NCI-H82 treated with DMSO at 0.1 percent for 48 hours (cell line): Measurements from ENCODE around the gene AP5S1.
"Not testable (repeated sequence)": the region's sequence is repeated elsewhere in the genome, so short reads cannot be mapped to it uniquely, and the experiment has no call there.

Experiments
- DNase-seq: peaks from one replicate; lab custom pipeline; 2025; ENCODE audit not compliant: unreplicated experiment; lab: John Stamatoyannopoulos, UW

The AP5S1 gene

DNA sequence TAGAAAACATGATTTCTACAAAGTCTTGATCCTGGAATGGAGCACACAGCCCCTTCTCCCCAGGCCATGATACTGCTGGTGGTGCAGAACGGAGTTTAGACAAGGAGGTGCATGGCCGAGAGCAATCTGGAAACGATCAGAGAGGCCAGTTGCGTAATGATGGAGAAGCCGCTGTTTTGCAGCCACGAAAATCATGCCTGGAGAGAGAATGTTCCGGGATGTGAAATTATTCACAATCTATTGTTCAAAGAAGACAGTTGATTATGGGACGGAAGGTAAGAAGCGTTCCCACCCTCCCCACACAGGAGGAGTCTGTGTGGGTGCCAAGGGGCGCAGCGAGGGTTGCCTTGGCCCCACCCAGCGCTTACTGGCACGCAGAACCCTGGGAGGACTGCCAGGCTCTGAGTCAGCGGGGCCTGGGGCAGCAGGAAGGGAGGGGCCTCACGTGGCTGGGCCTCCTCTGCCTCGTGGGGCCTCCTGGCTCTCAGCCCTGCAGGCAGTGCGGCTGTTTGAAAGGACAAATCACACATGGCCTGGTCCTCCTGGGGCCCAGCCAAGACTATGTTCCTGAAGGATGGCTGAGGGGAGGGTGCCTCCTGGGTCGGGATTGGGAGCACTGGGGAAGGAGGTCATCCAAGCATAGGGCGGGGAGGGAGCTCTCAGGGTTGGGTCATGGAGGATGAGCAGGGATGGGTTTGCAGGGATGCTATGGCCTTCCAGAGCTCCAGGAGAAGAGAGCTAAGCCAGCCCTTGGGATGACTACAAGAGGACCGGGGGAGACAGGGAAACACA is 8.7 kb upstream of the AP5S1 start:
- DNase-seq: no peak

DNA sequence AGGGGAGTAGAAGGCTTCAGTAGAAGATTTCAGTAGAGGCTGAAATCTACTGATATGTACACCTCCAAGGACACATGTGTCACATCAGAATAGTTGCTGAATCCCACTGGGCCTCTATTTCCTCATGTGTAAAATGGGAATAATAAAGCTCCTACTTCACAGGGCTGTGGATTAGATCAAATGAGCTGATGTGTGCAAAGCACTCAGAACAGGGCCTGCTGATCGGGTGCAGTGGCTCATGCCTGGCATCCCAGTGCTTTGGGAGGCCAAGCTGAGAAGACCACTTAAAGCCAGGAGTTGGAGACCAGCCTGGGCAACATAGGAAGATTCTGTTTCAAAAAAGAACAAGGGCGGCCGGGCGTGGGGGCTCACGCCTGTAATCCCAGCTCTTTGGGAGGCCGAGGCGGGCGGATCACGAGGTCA is 8.1 kb upstream of the AP5S1 start:
- no peak for DNase-seq

DNA sequence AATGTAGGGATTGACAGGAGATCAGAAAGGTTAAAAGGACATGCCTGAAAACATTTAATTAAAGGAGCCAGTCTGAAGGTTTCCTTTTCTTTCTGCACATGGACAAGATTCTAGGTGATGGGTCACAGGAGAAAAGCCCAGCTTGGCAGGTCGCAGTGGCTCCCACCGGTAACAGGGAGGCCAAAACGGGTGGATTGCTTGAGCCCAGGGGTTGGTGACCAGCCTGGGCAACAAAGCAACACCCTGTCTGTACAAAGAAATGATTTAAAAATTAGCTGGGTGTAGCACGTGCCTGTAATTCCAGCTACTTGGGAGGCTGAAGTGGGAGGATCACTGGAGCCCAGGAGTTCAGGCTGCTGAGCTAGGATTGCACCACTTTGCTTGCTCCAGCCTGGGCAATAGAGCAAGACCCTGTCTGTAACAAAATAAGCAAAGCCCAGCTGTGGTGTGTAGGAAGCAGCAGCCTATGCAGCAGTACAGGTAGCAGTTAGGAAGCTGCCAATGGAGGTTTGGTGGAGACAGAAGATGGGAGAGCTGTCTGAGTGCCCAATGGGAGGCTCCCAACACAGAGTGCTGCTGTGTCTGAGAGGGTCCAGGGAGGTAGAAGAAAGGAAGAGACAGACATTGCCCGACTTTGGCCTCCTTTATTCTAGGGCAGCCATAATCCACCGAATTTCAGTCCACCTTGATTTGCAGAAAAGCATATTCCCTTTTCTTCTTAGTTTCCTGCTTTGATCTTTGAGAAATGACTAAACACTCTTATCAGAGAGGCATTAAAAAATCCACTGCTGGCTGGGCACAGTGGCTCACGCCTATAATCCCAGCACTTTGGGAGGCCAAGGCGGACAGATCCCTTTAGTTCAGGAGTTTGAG is 7.1 kb upstream of the AP5S1 start:
- no peak for DNase-seq

DNA sequence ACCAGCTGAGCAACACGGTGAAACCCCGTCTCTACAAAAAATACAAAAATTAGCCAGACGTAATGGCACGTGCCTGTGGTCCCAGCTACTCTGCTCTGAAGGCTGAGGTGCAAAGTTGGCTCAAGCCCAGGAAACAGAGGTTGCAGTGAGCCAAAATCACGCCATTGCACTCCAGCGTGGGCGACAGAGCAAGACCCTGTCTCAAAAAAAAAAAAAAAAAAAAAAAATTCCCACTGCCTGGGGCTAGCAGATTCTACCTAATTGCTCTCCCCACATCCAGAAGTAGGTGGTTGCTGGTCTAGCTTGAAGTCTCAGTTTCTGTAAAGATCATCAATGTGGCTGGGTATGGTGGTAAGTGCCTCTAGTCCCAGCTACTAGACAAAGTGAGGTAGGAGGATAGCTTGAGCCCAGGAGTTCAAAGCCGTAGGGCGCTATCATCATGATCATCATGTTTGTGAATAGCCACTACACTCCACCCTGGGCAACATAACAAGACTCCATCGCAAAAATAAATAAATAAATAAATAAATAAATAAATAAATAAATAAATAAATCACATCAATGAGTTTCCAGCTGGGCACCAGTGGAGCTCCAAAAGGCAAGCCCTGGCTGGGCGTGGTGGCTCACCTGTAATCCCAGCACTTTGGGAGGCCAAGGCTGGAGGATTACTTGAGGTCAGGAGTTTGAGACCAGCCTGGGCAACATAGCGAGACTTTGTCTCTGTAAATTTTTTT is 6.3 kb upstream of the AP5S1 start:
- DNase-seq: no peak

DNA sequence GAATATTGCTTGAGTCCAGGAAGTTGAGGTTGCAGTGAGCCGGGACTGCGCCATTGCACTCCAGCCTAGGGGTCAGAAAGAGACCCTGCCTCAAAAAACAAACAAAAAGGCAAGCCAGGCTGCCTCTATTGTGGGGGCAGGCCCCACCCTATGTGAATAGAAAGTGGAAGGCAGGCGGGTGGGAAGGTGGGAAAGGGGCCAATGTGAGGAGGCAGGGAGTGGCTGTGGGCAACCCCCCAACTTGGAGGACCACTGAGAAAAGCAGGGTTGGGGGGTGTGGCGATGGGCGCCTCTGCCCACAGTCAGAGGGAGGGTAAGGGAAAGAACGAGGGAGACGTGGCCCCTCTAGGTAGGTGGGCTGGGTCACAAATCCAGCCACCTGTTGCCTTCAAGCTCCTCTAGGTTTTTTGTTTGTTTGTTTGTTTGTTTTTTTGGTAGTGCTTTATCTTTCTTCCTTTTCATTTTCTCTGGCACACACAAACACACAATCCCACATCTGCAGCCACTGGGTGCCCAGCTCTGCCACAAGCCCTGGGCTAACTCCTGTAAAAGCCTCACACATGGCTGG is 5.3 kb upstream of the AP5S1 start:
- no peak for DNase-seq

DNA sequence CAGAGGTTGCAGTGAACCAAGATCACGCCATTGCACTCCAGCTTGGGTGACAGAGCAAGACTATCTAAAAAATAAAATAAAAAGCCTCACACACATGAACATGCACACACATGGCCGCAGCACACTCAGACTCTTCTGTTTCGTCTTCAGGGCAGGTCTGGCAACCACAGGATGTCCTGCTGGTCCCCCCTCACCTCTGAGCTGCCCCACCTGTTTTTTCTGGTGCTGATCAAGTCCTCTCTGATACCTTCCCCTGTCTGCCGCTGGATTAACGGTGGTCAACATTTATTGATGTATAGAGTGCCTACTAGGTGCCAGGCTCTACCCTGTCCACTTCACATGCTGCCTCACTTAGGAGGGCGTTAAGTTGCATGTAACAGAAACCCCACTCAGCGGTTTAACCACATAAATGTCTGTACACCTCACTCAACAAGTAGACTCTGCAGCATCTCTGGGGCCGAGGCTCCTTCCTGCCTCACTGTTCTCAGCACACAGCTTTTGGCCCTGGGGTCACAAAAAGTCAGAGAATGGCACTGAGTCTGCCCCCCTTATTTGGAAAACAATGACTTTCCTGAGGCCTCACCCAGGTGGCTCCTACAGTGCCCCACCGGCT is 4.5 kb upstream of the AP5S1 start:
- no peak for DNase-seq

DNA sequence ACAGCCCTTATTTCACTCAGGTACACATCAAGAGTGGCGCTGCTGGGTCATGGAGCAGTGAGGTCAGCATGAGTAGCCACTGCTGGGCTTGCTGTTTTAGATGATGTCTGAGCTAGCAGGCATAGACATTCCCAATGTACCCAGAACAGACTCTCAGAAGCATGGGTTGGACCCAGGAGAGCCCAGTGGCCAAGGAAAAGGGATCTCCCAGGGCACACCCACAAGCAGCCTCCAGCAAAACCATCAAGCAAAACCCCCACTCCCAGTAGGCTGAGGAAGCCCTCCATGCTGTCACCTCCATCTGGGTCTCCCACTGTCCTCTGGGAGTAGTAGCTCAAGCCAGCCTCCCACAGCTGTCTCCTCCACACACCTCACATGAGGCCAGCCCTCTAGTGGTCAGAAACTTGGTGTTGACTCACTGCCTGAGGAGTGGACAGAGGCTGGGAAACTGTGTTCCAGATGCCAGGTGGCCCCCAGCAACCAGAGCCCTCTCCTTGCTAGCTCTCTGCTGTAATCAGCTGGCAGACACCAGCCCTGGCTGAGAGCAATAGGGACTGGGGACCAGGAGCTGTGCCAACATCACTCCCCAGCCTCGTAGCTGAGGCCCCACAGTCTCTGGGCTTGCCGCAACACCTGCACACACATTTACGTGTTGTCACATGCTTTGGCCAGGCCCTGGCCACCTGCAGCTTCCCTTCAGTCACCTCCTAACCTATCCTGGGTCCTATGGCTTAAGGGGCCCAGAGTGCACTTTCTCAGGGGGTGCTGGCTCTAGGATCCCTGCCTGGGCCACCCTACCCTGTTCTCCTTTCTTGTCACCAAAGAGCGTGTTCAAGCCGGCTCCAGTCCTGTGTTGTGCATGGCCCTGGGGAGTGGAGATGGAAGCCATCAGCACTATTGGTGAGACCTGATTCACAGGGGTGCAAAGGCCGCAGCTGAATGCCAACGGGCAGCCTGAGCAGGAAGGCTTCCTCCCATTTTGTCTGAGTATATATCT is 1.9 kb upstream of the AP5S1 start:
- peak; percentile 60 for DNase-seq

DNA sequence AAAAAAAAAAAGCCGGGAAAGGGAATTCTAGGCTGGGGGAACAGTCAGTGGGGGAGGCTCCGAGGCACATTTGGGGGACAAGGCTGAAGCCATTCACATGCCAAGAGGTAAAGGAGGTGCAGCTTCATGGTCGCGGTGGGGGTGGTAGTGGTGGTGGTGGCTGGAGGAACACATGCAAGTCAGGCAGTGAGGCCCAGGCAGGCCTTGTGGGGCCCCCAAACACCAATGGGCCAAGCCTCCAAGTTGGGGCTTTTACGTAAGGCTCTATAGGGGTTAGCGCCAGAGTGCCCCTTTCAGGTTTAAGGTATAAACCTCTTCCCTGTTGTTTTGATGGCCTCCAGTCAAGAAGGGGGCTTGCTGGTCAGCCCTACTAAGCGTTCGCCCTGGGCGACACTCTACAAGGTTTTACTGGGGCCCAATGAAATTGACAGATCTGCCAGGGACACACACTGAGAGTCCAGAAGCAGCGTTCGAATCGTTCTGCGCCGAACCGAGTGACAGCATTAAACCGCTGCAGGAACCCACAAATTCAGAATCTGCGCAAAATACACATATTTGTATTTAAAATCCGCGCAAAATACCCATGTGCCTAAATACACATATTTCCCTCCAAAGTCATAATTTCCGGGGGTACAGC is 818 bp upstream of the AP5S1 start:
- DNase-seq: no peak

DNA sequence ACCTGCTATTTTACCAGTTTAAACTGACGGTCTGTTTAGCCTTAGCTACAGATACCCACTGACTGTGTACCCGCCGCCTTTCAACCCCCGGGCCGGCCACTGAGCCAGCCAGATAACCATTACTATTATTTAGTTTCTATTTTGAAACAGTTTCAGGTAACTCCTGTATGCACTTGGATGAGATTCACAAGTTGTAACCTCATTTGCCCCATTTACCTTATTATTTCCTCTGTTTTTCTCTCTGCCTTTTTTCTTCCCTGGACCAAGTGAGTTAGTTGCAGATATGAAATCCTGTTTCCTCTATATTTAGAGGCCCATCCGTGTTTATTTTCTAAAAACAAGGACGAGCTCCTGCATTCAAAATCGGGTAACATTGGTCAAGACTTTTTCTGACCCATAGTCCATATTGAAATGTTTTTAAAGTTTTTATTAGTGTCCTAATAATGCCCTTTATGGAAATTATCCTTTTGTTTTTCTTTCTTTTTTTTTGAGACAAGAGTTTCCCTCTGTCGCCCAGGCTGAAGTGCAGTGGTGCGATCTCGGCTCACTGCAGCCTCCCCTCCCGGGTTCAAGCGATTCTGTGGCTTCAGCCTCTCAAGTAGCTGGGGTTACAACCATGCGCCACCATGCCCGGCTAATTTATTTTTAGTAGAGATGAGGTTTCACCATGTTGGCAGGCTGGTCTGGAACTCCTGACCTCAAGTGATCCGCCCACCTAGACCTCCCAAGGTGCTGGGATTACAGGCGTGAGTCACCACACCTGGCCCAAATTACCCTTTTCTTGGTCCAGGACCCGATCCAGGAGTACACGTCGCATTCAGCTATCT is 767 bp downstream of the AP5S1 start:
- no peak for DNase-seq

DNA sequence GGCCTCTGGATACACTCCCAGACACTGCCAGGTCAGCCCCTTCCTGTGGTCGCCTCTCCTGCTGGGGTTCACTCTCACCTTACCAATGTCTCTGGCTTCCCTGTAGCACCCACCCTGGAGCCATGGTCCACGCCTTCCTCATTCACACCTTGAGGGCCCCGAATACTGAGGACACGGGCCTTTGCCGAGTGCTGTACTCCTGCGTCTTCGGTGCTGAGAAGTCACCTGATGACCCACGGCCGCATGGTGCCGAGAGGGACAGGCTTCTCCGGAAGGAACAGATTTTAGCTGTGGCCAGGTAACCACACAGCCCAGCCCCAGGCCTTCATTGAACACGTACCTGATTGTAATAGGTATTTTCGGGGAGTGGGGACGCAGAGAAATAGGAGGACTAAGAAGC is 1.6 kb downstream of the AP5S1 start:
- no peak for DNase-seq

DNA sequence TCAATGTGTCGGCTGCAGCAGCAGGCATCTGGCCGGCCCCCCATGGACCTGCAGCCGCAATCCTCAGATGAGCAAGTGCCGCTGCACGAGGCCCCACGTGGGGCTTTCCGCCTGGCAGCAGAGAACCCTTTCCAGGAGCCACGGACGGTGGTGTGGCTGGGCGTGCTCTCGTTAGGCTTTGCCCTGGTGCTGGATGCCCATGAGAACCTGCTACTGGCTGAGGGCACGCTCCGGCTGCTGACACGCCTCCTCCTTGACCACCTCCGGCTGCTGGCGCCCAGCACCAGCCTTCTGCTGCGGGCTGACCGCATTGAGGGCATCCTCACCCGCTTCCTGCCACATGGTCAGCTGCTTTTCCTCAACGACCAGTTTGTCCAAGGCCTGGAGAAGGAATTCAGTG is 3.5 kb downstream of the AP5S1 start:
- DNase-seq: no peak

DNA sequence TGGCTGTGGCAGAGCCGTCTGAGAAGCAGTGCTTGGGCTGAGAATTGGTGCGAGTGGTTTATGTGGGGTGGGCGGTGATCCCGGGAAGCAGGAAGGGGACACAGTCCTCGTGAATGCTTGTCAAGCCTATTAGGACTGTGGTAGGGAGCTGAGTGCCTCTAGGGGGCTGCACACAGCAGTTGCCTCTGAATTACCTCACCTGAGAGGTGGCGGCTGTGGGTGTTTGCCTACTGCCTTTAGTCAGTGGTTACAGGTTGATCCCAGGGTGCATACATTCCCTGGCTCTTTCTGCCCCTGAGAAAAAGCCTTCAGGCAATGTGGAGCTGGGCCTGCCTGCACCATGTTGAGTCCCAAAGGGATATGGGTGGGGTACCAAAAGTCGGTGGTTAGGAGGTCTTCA is 5.2 kb downstream of the AP5S1 start:
- no peak for DNase-seq

DNA sequence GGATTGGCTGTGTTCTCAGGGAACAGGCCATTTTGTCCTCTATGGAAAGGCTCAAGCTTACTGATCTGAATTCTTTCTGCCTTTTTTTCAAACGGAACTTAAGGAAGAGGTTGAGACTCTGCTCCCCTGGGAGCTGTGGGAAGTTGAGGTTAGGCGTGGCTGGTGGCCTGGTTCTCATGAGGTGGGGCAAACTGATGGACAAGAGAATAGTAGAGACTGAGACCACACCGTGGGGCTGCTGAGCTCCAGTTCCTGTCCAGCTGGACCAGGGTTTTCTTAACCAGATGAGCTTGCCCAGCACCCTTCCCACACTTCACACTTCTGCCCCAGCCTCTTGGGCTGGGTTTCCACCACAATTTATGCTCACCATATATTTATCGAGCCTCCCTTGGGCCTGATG is 6.1 kb downstream of the AP5S1 start:
- DNase-seq: no peak

DNA sequence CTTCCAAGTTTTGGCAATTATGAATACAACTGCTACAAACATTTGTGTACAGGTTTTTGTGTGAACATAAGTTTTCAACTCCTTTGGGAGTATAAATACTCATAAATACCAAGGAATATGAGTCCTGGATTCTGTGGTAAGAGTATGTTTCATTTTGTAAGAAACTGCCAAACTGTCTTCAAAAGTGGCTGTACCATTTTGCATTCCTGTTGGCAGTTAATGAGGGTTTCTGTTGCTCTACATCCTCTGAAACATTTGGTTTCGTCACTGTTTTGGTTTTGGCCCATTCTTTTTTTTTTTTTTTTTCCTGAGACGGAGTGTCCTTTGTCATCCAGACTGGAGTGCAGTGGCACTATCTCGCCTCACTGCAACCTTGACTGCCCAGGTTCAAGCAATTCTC is 8.5 kb downstream of the AP5S1 start:
- DNase-seq: no peak

DNA sequence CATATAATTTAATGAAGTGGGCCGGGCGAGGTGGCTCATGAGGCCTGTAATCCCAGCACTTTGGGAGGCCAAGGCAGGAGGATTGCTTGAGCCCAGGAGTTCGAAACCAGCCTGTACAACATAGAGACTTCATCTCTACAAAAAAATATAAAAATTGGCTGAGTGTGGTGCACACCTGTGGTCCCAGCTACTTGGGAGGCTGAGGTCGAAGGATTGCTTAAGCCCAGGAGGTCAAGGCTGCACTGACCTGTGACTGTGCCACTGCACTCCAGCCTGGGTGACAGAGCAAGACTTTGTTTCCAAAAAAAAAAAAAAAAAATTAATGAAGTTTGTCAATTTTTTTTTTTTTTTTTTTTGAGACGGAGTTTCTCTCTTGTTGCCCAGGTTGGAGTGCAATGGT is 9.5 kb downstream of the AP5S1 start:
- not testable (repeated sequence) for DNase-seq

DNA sequence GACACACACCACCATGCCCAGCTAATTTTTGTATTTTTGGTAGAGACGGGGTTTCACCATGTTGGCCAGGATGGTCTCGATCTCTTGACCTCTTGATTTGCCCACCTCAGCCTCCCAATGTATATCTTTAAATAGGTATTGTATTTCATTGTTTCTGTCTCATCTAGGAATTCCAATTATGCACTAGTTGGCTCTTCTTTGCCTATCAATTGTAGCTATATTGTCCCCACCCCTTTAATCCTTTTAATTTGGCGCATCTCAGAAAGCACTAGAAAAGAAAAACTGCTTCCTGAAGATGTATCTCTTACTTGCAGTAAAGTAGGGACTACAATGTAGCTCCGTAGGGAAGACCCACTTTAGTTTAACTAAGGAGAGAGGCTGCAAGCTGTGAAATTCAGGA is 15.8 kb downstream of the AP5S1 start:
- no peak for DNase-seq

DNA sequence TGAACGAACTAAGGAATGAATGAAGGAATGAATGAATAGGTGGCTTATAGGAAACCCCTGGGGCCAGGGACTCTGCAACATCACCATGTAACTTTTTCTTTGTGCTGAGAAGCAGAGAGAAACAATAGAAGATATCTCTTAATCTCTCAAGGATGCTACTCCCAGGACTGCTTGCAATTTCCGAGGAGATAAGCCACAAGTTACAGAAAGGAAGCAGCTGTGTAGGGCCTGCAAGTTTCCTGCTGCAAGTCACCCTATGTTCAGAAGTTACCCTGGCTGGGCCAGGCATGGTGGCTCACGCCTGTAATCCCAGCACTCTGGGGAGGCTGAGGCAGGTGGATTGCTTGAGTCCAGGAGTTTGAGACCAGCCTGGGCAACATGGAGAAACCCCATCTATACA is 19.0 kb downstream of the AP5S1 start:
- no peak for DNase-seq

DNA sequence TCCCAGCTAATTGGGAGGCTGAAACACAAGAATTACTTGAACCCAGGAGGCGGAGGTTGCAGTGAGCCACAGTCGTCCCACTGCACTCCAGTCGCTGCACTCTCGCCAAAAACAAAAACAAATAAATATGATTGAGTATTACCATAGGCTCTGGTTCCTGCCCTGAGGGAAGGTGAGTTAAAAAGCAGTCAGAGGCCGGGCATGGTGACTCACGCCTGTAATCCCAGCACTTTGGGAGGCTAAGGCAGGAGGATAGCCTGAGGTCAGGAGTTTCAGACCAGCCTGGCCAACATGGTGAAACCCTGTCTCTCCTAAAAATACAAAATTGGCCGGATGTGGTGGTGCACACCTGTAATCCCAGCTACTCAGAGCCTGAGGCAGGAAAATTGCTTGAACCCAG is 19.9 kb downstream of the AP5S1 start:
- not testable (repeated sequence) for DNase-seq
